Breast epithelium (tissue), 4 donors: Measurements from ENCODE around the gene EPB41L1. TPM values are rescaled to one million over a fixed set of nuclear protein-coding genes. Genes with fewer than 3 reads are reported as not detected.
"Not testable (repeated sequence)": the region's sequence is repeated elsewhere in the genome, so short reads cannot be mapped to it uniquely, and the experiment has no call there.

Experiments used
- DNase-seq, 2 donors: peaks; one replicate each; pipeline ENCODE4 v3.0.0-alpha.2; 2019; ENCODE audit warnings: low spot score in 2 of 2
- H3K27ac ChIP-seq, 2 donors: fragments of 200-600 bp; sonication (generic) in 1 of 2; one replicate each; pipeline ENCODE4 v1.5.1; 2016 to 2019; ENCODE audit warnings: mild to moderate bottlenecking in 1 of 2
- H3K27me3 ChIP-seq, 2 donors: fragments of 200-600 bp; sonication (generic) in 1 of 2; one replicate each; pipeline versions ENCODE4 v1.5.1 to v1.6.0; 2017 to 2019; ENCODE audit warnings: control low read depth in 1 of 2, mild to moderate bottlenecking in 1 of 2
- H3K36me3 ChIP-seq: fragments of 200-600 bp; one replicate; pipeline ENCODE4 v1.5.1; 2019
- H3K4me1 ChIP-seq, 2 donors: fragments of 200-600 bp; sonication (generic); one replicate each; pipeline ENCODE4 v1.5.1; 2016 to 2019; ENCODE audit warnings: control low read depth in 1 of 2
- H3K4me3 ChIP-seq, 3 donors: fragments of 200-600 bp; sonication (generic); 1 replicate in 2 of 3; 2 replicates in 1 of 3; pipeline ENCODE4 v1.5.1; 2016 to 2019; ENCODE audit warnings: mild to moderate bottlenecking in 3 of 3, moderate library complexity in 2 of 3
- H3K9me3 ChIP-seq, 2 donors: fragments of 200-600 bp; sonication (generic) in 1 of 2; one replicate each; pipeline ENCODE4 v1.5.1; 2016 to 2019; ENCODE audit warnings: control low read depth in 1 of 2
- CTCF ChIP-seq, 3 donors: fragments of 450-650 bp; IDR thresholded peaks; one replicate each; pipeline ENCODE4 v1.5.1; 2016 to 2017; ENCODE audit warnings: antibody characterized with exemption in 3 of 3, mild to moderate bottlenecking in 3 of 3, moderate library complexity in 3 of 3
- POLR2A ChIP-seq: fragments of 450-650 bp; IDR thresholded peaks from one replicate; pipeline ENCODE4 v1.6.1; 2016; ENCODE audit warnings: antibody characterized with exemption, mild to moderate bottlenecking, moderate library complexity
- POLR2AphosphoS5 ChIP-seq, 3 donors: sonication (generic); formaldehyde crosslinking; IDR thresholded peaks; one replicate each; pipeline ENCODE4 v1.6.1; 2017; ENCODE audit warnings: antibody characterized with exemption in 3 of 3
- intact Hi-C: fragments of 100-400 bp; cut with DNase I; formaldehyde crosslinking; loops from one replicate; pipeline ENCODE4 v1.15.1; 2023; ENCODE audit warnings: low total_unique reads
- total RNA-seq, 3 donors: library from RNA; depleted of rRNA; stranded (reverse); fragments of >200 nt; gene quantifications; one replicate each; pipeline ENCODE4 v1.1.0, GENCODE V29; 2016

Gene EPB41L1
- total RNA-seq, 3 donors from 2014 or later = 37.0 to 66.4 (median 43.7) TPM

- Histone ChIP-seq H3K9me3 (no peaks in the 10 kb centered on the region), H3K4me3 (no peak overlapping the region), H3K36me3 (no peaks in the 10 kb centered on the region), H3K27ac (peak overlapping the region in 1 of 2 donors; percentile 20), H3K27me3 (no peaks in the 10 kb centered on the region), H3K4me1 (no peaks in the 10 kb centered on the region)
- TF ChIP-seq POLR2A (no peak), POLR2AphosphoS5 (IDR thresholded peaks at IDR 0.05) (no peak), CTCF (IDR thresholded peaks at IDR 0.05) (no peak)
- intact Hi-C loops = loop anchor here (10.0 kb wide), 1 partner anchor 78 kb away; no protein-coding TSS in a partner anchor
- no peak for DNase-seq
These were observed 21.7 kb upstream of the EPB41L1 start for GRCh38 chr20:36132802-36133211.

- Histone ChIP-seq H3K4me3 (no peak overlapping the region), H3K27ac (no peak overlapping the region), H3K4me1 (no peaks in the 10 kb centered on the region), H3K36me3 (no peaks in the 10 kb centered on the region), H3K27me3 (no peaks in the 10 kb centered on the region), H3K9me3 (no peaks in the 10 kb centered on the region)
- intact Hi-C loops = loop anchor here (10.0 kb wide), 1 partner anchor 79 kb away; no protein-coding TSS in a partner anchor
- no peak for DNase-seq
- TF ChIP-seq POLR2A = no peak
- TF ChIP-seq POLR2AphosphoS5 (IDR thresholded peaks at IDR 0.05) = no peak
These were observed 20.7 kb upstream of the EPB41L1 start for GRCh38 chr20:36133821-36134220.

GRCh38 chr20:36135159-36135558 lies 19.4 kb upstream of the EPB41L1 start:
- H3K27me3 ChIP-seq = no peaks in the 10 kb centered on the region
- H3K4me1 ChIP-seq = no peaks in the 10 kb centered on the region
- no peak overlapping the region for H3K27ac ChIP-seq
- DNase-seq = no peak
- no peaks in the 10 kb centered on the region for H3K36me3 ChIP-seq
- intact Hi-C loops = loop anchor here (10.0 kb wide), 1 partner anchor 80 kb away; no protein-coding TSS in a partner anchor
- no peaks in the 10 kb centered on the region for H3K9me3 ChIP-seq
- H3K4me3 ChIP-seq = no peak overlapping the region
- no peak for TF ChIP-seq POLR2A

GRCh38 chr20:36135821-36136220 lies 18.7 kb upstream of the EPB41L1 start:
- Histone ChIP-seq H3K36me3 (no peaks in the 10 kb centered on the region), H3K27ac (no peak overlapping the region), H3K4me1 (no peaks in the 10 kb centered on the region), H3K9me3 (no peaks in the 10 kb centered on the region), H3K27me3 (no peaks in the 10 kb centered on the region), H3K4me3 (no peak overlapping the region)
- intact Hi-C loops = loop anchor here (10.0 kb wide), 1 partner anchor 81 kb away; no protein-coding TSS in a partner anchor
- no peak for DNase-seq
- no peak for TF ChIP-seq POLR2AphosphoS5 (IDR thresholded peaks at IDR 0.05)
- TF ChIP-seq CTCF (IDR thresholded peaks at IDR 0.05) = no peak
- TF ChIP-seq POLR2A = no peak

DNA sequence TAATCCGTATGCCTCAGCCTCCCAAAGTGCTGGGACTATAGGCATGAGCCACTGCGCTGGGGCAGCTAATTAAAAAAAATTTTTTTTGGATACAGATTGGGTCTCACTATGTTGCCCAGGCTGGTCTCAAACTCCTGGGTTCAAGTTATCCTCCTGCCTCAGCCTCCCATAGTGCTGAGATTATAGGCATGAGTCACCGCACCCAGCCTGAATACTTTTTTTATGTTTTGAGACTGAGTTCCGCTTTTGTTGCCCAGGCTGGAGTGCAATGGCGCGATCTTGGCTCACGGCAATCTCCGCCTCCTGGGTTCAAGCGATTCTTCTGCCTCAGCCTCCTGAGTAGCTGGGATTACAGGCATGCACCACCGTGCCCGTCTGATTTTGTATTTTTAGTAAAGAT lies 17.2 kb upstream of the EPB41L1 start:
- not testable (repeated sequence) for H3K27me3 ChIP-seq, H3K27ac ChIP-seq, H3K36me3 ChIP-seq, H3K9me3 ChIP-seq, H3K4me3 ChIP-seq, DNase-seq, H3K4me1 ChIP-seq
- intact Hi-C loops = loop anchor here (10.0 kb wide), 1 partner anchor 83 kb away; no protein-coding TSS in a partner anchor

GRCh38 chr20:36141310-36141709 lies 13.2 kb upstream of the EPB41L1 start:
- intact Hi-C loops = no loop called here
- Histone ChIP-seq H3K27me3 (no peaks in the 10 kb centered on the region), H3K9me3 (no peaks in the 10 kb centered on the region), H3K4me3 (no peak overlapping the region), H3K36me3 (no peaks in the 10 kb centered on the region), H3K27ac (no peak overlapping the region), H3K4me1 (no peaks in the 10 kb centered on the region)
- DNase-seq = no peak
- TF ChIP-seq POLR2AphosphoS5 (IDR thresholded peaks at IDR 0.05) = no peak
- no peak for TF ChIP-seq POLR2A
- no peak for TF ChIP-seq CTCF (IDR thresholded peaks at IDR 0.05)

GRCh38 chr20:36144336-36144735 lies 10.2 kb upstream of the EPB41L1 start:
- no peak for TF ChIP-seq POLR2A
- TF ChIP-seq POLR2AphosphoS5 (IDR thresholded peaks at IDR 0.05) = no peak
- TF ChIP-seq CTCF (IDR thresholded peaks at IDR 0.05) = no peak
- H3K36me3 ChIP-seq = no peaks in the 10 kb centered on the region
- no peak overlapping the region for H3K4me3 ChIP-seq
- DNase-seq = no peak
- peak overlapping the region in 1 of 2 donors; percentile 42 for H3K27ac ChIP-seq
- intact Hi-C loops = no loop called here
- H3K27me3 ChIP-seq = no peaks in the 10 kb centered on the region
- H3K4me1 ChIP-seq = no peaks in the 10 kb centered on the region
- H3K9me3 ChIP-seq = no peaks in the 10 kb centered on the region
